Tibial artery (tissue), 4 donors: ENCODE results near the gene IGLL5.

Source experiments
- DNase-seq, 2 donors: peaks; one replicate each; pipeline ENCODE4 v3.0.0-alpha.2; 2019
- H3K27ac ChIP-seq, 2 donors: fragments of 200-600 bp; sonication (generic) in 1 of 2; 1 replicate in 1 of 2; 2 replicates in 1 of 2; pipeline ENCODE4 v1.5.1; 2018 to 2019; ENCODE audit warnings: mild to moderate bottlenecking in 1 of 2
- H3K27me3 ChIP-seq, 2 donors: fragments of 200-600 bp; sonication (generic) in 1 of 2; one replicate each; pipeline versions ENCODE4 v1.5.1 to v1.6.0; 2016 to 2019
- H3K36me3 ChIP-seq, 3 donors: fragments of 200-600 bp; sonication (generic) in 2 of 3; one replicate each; pipeline ENCODE4 v1.5.1; 2016 to 2019; ENCODE audit warnings: mild to moderate bottlenecking in 2 of 3
- H3K4me1 ChIP-seq, 4 donors: fragments of 200-600 bp; sonication (generic) in 2 of 4; 1 replicate in 3 of 4; 2 replicates in 1 of 4; pipeline ENCODE4 v1.5.1; 2016 to 2019
- H3K4me3 ChIP-seq, 2 donors: fragments of 200-600 bp; sonication (generic) in 1 of 2; 1 replicate in 1 of 2; 2 replicates in 1 of 2; pipeline ENCODE4 v1.5.1; 2018 to 2019; ENCODE audit warnings: mild to moderate bottlenecking in 2 of 2
- H3K9me3 ChIP-seq, 3 donors: fragments of 200-600 bp; sonication (generic) in 1 of 3; one replicate each; pipeline ENCODE4 v1.5.1; 2016 to 2019
- CTCF ChIP-seq, 2 experiments: fragments of 200-600 bp in 1 of 2; fragments of 450-650 bp in 1 of 2; IDR thresholded peaks; one replicate each; pipeline ENCODE4 v1.5.1; 2017 to 2019; ENCODE audit warnings: antibody characterized with exemption in 2 of 2, mild to moderate bottlenecking in 1 of 2, moderate library complexity in 1 of 2
- intact Hi-C: fragments of 100-400 bp; cut with DNase I; formaldehyde crosslinking; loops from one replicate; pipeline ENCODE4 v1.15.0; 2023; ENCODE audit warnings: low total_unique reads

Gene IGLL5

DNA sequence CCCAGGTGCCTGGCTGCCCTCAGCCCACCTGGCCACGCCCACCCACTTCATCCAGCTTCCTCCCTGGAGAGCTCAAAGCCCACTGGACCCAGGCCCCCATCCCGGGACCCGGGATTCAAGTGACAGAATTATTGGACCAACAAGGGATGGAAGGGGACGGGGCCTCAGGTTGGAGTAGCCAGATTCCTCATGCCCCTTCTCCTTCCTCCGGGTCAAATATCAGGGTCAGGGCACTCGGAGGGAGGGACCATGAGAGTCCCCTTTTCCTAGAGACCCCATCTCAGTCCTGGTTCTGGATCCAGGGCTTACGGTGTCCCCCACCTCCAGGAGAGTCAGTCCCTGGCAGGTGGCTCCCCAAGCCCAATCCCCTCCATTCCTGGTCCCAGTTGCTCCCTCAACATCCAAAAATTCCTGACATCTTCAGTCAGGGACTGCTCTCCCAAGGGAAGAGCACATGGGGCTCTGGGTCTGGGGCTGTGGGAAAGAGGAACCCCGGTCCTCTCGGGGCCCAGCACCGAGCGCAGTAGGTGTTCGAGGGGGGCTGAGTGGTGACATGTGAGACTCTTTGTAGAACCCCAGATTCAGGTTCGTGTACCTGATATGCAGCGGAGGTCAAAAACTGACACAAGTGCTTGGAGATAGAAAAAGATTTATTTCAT lies 37.7 kb downstream of the IGLL5 start:
- H3K27me3 ChIP-seq = peaks cover 0 to 22% of the 10 kb centered on the region in 2 donors
- no peaks in the 10 kb centered on the region for H3K4me1 ChIP-seq
- intact Hi-C loops = no loop called here
- H3K27ac ChIP-seq = no peak overlapping the region
- H3K9me3 ChIP-seq = no peaks in the 10 kb centered on the region
- no peak overlapping the region for H3K4me3 ChIP-seq
- no peaks in the 10 kb centered on the region for H3K36me3 ChIP-seq
- no peak for TF ChIP-seq CTCF (IDR thresholded peaks at IDR 0.05)
- no peak for DNase-seq

GRCh38 chr22:22925805-22926369 lies 38.3 kb downstream of the IGLL5 start:
- Histone ChIP-seq H3K9me3 (no peaks in the 10 kb centered on the region), H3K4me1 (no peaks in the 10 kb centered on the region), H3K27ac (no peak overlapping the region), H3K36me3 (no peaks in the 10 kb centered on the region), H3K27me3 (peaks cover 0 to 26% of the 10 kb centered on the region in 2 donors), H3K4me3 (no peak overlapping the region)
- intact Hi-C loops = no loop called here
- no peak for DNase-seq
- no peak for TF ChIP-seq CTCF (IDR thresholded peaks at IDR 0.05)

DNA sequence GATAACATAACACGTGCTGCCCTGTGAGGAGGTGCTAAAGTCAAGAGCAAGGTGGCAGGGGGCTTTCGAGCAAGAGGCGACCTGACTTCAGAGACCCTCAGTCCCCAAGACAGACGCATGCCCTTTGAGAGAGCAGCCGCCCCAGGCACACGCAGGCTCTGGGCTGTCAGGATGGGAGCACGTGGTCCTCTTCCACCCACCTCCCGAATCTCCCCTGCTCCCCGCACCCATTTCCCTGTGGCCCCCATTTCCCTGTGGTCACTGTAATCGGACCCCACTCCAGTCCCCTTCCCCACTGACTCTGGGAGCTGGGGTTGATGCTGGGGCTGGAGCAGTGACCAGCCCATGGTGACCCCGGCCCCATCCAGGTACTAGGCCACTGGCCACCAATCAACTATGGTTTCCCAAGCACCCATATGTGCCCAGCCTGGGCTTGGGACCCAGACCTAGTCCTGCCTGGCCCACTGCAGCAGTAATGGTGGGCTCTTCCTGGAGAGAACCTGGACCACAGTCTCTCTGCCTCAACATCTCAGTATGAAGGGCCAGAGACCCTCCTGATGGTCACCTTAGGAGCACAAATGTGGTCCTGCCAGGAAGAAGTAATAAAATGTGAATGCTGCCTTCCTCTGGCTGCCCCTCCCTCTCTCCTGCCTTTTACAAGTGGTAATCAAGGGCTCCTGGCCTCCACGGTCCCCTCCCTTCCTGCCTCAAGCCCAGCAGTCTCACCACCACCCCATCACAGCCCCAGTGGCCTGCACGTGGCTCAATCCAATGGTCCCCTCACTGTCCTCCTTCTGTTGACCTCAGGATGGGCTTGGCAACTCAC lies 39.0 kb downstream of the IGLL5 start:
- Histone ChIP-seq H3K4me3 (no peak overlapping the region), H3K27me3 (peaks cover 0 to 25% of the 10 kb centered on the region in 2 donors), H3K9me3 (no peaks in the 10 kb centered on the region), H3K27ac (no peak overlapping the region), H3K36me3 (no peaks in the 10 kb centered on the region), H3K4me1 (no peaks in the 10 kb centered on the region)
- DNase-seq = no peak
- TF ChIP-seq CTCF (IDR thresholded peaks at IDR 0.05) = no peak
- intact Hi-C loops = no loop called here

- Histone ChIP-seq H3K4me1 (no peaks in the 10 kb centered on the region), H3K9me3 (no peaks in the 10 kb centered on the region), H3K27ac (no peak overlapping the region), H3K27me3 (peaks cover 0 to 25% of the 10 kb centered on the region in 2 donors), H3K4me3 (no peak overlapping the region), H3K36me3 (no peaks in the 10 kb centered on the region)
- intact Hi-C loops = no loop called here
- DNase-seq = no peak
- TF ChIP-seq CTCF (IDR thresholded peaks at IDR 0.05) = no peak
Observed at GRCh38 chr22:22927196-22927887, 39.7 kb downstream of the IGLL5 start.

- H3K27ac ChIP-seq = no peak overlapping the region
- no peak overlapping the region for H3K4me3 ChIP-seq
- DNase-seq = no peak
- TF ChIP-seq CTCF (IDR thresholded peaks at IDR 0.05) = no peak
- H3K27me3 ChIP-seq = peaks cover 0 to 25% of the 10 kb centered on the region in 2 donors
- H3K36me3 ChIP-seq = no peaks in the 10 kb centered on the region
- H3K9me3 ChIP-seq = no peaks in the 10 kb centered on the region
- intact Hi-C loops = no loop called here
- no peaks in the 10 kb centered on the region for H3K4me1 ChIP-seq
Observed at GRCh38 chr22:22927888-22928665, 40.5 kb downstream of the IGLL5 start.
